ENCODE results near the gene AXIN1. TPM values are rescaled to one million over a fixed set of nuclear protein-coding genes. Genes with fewer than 3 reads are reported as not detected.

The AXIN1 gene
- total RNA-seq, 4 donors from 2014 or later, result 34.3 to 38.4 (median 37.2) TPM

GRCh38 chr16:361872-362701 lies 9.6 kb upstream of the AXIN1 start:
- no peak for DNase-seq (ENCODE audit: low spot score in 2 of 2)
- no peaks in the 10 kb centered on the region for H3K27me3 ChIP-seq
- no peaks in the 10 kb centered on the region for H3K9me3 ChIP-seq
- WGBS, result 17% methylated on average over 8 of the region's 30 CpGs
- peaks cover 7% of the 10 kb centered on the region for H3K4me1 ChIP-seq
- TF ChIP-seq CTCF (IDR thresholded peaks at IDR 0.05) (peak; percentile 36 to 74), EP300 (IDR thresholded peaks at IDR 0.05) (no peak), POLR2AphosphoS5 (IDR thresholded peaks at IDR 0.05) (no peak), POLR2A (IDR thresholded peaks at IDR 0.05) (no peak)
- H3K4me3 ChIP-seq, result no peak overlapping the region
- peaks cover 8% of the 10 kb centered on the region for H3K36me3 ChIP-seq
- no peak overlapping the region for H3K27ac ChIP-seq

- Histone ChIP-seq H3K36me3 (peaks cover 2% of the 10 kb centered on the region), H3K4me1 (peaks cover 7% of the 10 kb centered on the region), H3K9me3 (no peaks in the 10 kb centered on the region), H3K27ac (no peak overlapping the region), H3K27me3 (no peaks in the 10 kb centered on the region), H3K4me3 (no peak overlapping the region)
- 90% methylated on average over 12 of the region's 30 CpGs for WGBS
- TF ChIP-seq EP300 (IDR thresholded peaks at IDR 0.05), result no peak
- TF ChIP-seq POLR2A (IDR thresholded peaks at IDR 0.05), result no peak
- TF ChIP-seq POLR2AphosphoS5 (IDR thresholded peaks at IDR 0.05), result no peak
- TF ChIP-seq CTCF (IDR thresholded peaks at IDR 0.05), result no peak
- no peak for DNase-seq (ENCODE audit: low spot score in 2 of 2)
Measured at GRCh38 chr16:361341-361871, 8.9 kb upstream of the AXIN1 start.

GRCh38 chr16:360698-361336 lies 8.3 kb upstream of the AXIN1 start:
- H3K27ac ChIP-seq, result no peak overlapping the region
- H3K4me1 ChIP-seq, result peaks cover 7% of the 10 kb centered on the region
- H3K36me3 ChIP-seq, result no peaks in the 10 kb centered on the region
- WGBS, result 87% methylated on average over 40 of the region's 47 CpGs
- H3K4me3 ChIP-seq, result no peak overlapping the region
- no peaks in the 10 kb centered on the region for H3K27me3 ChIP-seq
- DNase-seq (ENCODE audit: low spot score in 2 of 2), result no peak
- H3K9me3 ChIP-seq, result no peaks in the 10 kb centered on the region
- no peak for TF ChIP-seq EP300 (IDR thresholded peaks at IDR 0.05)
- TF ChIP-seq CTCF (IDR thresholded peaks at IDR 0.05), result no peak
- no peak for TF ChIP-seq POLR2AphosphoS5 (IDR thresholded peaks at IDR 0.05)
- no peak for TF ChIP-seq POLR2A (IDR thresholded peaks at IDR 0.05)

- WGBS, result 88% methylated on average over 39 of the region's 47 CpGs
- H3K4me1 ChIP-seq, result peaks cover 7% of the 10 kb centered on the region
- no peak overlapping the region for H3K4me3 ChIP-seq
- no peak overlapping the region for H3K27ac ChIP-seq
- no peaks in the 10 kb centered on the region for H3K36me3 ChIP-seq
- H3K9me3 ChIP-seq, result no peaks in the 10 kb centered on the region
- H3K27me3 ChIP-seq, result no peaks in the 10 kb centered on the region
- TF ChIP-seq EP300 (IDR thresholded peaks at IDR 0.05) (no peak), POLR2A (IDR thresholded peaks at IDR 0.05) (no peak), CTCF (IDR thresholded peaks at IDR 0.05) (no peak), POLR2AphosphoS5 (IDR thresholded peaks at IDR 0.05) (no peak)
- no peak for DNase-seq (ENCODE audit: low spot score in 2 of 2)
Measured at GRCh38 chr16:359871-360697, 7.6 kb upstream of the AXIN1 start.
